Parathyroid adenoma (tissue), 2 donors: ENCODE data around the gene NOS2.

ENCODE experiments used
- H2AFZ ChIP-seq: fragments of 300-600 bp; sonication (generic); one replicate; pipeline ENCODE4 v1.7.0; 2017; ENCODE audit warnings: antibody characterized with exemption, mild to moderate bottlenecking
- H3K27ac ChIP-seq: fragments of 300-600 bp; sonication (generic); one replicate; pipeline ENCODE4 v1.7.0; 2017
- H3K27me3 ChIP-seq: fragments of 300-600 bp; sonication (generic); one replicate; pipeline ENCODE4 v1.7.0; 2017; ENCODE audit warnings: low read length; ENCODE audit not compliant: control insufficient read depth, insufficient read depth
- H3K36me3 ChIP-seq: fragments of 300-600 bp; sonication (generic); one replicate; pipeline ENCODE4 v1.7.0; 2017; ENCODE audit warnings: low read length; ENCODE audit not compliant: control insufficient read depth, insufficient read depth
- H3K4me1 ChIP-seq: fragments of 300-600 bp; sonication (generic); one replicate; pipeline ENCODE4 v1.7.0; 2017; ENCODE audit warnings: control low read depth
- H3K4me2 ChIP-seq: fragments of 300-600 bp; sonication (generic); one replicate; pipeline ENCODE4 v1.7.0; 2017; ENCODE audit warnings: low read length
- H3K4me3 ChIP-seq: fragments of 300-600 bp; sonication (generic); one replicate; pipeline ENCODE4 v1.7.0; 2017; ENCODE audit warnings: low read depth, low read length
- H3K79me2 ChIP-seq: fragments of 300-600 bp; sonication (generic); one replicate; pipeline ENCODE4 v1.7.0; 2017; ENCODE audit warnings: control low read depth
- H3K9ac ChIP-seq: fragments of 300-600 bp; sonication (generic); one replicate; pipeline ENCODE4 v1.7.0; 2017; ENCODE audit warnings: mild to moderate bottlenecking
- H3K9me3 ChIP-seq: fragments of 300-600 bp; sonication (generic); one replicate; pipeline ENCODE4 v1.7.0; 2017; ENCODE audit warnings: low read length; ENCODE audit not compliant: control insufficient read depth
- TF ChIP-seq, protein P1 (sequence below): fragments of 300-600 bp; sonication (generic); IDR thresholded peaks from one replicate; pipeline ENCODE4 v1.7.0; 2017; ENCODE audit warnings: antibody characterized with exemption, mild to moderate bottlenecking
- donor health status: primary hyperparathyroidism.

Gene NOS2

DNA sequence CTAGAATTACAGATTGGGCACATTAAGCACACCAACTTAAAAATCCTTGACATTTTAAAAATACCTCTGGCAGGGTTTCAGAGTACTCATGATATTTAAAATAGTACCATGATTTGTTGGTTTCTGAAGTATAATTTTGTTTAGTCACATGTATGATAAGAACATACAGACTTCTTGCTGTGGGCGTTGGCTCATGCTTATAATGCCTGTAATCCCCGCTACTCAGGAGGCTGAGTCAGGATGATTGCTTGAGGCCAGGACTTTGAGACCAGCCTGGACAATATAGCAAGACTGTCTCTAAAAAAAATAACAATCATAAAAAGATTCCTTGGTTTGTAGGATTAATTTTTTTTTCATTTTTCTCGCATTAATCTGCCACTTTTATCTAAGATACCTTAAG is 78.5 kb downstream of the NOS2 start:
- Histone ChIP-seq H3K27me3 (no peaks in the 10 kb centered on the region), H3K27ac (no peak overlapping the region), H3K9me3 (no peaks in the 10 kb centered on the region), H3K4me1 (no peaks in the 10 kb centered on the region), H3K79me2 (no peaks in the 10 kb centered on the region), H3K4me3 (no peak overlapping the region), H3K4me2 (no peak overlapping the region), H2AFZ (no peak overlapping the region), H3K36me3 (no peaks in the 10 kb centered on the region), H3K9ac (no peak overlapping the region)
- TF ChIP-seq, protein P1, sequence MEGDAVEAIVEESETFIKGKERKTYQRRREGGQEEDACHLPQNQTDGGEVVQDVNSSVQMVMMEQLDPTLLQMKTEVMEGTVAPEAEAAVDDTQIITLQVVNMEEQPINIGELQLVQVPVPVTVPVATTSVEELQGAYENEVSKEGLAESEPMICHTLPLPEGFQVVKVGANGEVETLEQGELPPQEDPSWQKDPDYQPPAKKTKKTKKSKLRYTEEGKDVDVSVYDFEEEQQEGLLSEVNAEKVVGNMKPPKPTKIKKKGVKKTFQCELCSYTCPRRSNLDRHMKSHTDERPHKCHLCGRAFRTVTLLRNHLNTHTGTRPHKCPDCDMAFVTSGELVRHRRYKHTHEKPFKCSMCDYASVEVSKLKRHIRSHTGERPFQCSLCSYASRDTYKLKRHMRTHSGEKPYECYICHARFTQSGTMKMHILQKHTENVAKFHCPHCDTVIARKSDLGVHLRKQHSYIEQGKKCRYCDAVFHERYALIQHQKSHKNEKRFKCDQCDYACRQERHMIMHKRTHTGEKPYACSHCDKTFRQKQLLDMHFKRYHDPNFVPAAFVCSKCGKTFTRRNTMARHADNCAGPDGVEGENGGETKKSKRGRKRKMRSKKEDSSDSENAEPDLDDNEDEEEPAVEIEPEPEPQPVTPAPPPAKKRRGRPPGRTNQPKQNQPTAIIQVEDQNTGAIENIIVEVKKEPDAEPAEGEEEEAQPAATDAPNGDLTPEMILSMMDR: no peak
